Psoas muscle (tissue), 8 donors: ENCODE measurements around the gene SRRM3. TPM values are rescaled to one million over a fixed set of nuclear protein-coding genes. Genes with fewer than 3 reads are reported as not detected.
A peak's percentile ranks its signal among the peaks of the same experiment; 100 is the strongest.
"Not testable (repeated sequence)": the region's sequence is repeated elsewhere in the genome, so short reads cannot be mapped to it uniquely, and the experiment has no call there.

Experiments
- ATAC-seq, 4 donors: fragments of 200-7000 bp; cut with Tn5 transposase; one replicate each; pipeline ENCODE4 v1.9.1; 2020; ENCODE audit warnings: moderate library complexity in 3 of 4, mild to moderate bottlenecking in 2 of 4
- DNase-seq, 2 donors: peaks; one replicate each; pipeline ENCODE4 v3.0.0-alpha.2; 2020
- H3K27ac ChIP-seq: fragments of 200-600 bp; one replicate; pipeline ENCODE4 v1.8.0; 2022
- H3K27me3 ChIP-seq, 3 donors: fragments of 200-600 bp in 1 of 3; one replicate each; pipeline versions ENCODE4 v1.6.1 to v1.8.0; 2013 to 2022; ENCODE audit warnings: low read length in 2 of 3, mild to moderate bottlenecking in 2 of 3, moderate library complexity in 1 of 3; ENCODE audit not compliant: insufficient read depth in 3 of 3
- H3K36me3 ChIP-seq, 2 donors: fragments of 200-600 bp in 1 of 2; one replicate each; pipeline versions ENCODE4 v1.6.1 to v1.8.0; 2013 to 2022; ENCODE audit warnings: low read depth in 1 of 2, mild to moderate bottlenecking in 1 of 2, moderate library complexity in 1 of 2; ENCODE audit not compliant: insufficient read depth in 1 of 2
- H3K4me1 ChIP-seq: fragments of 200-600 bp; one replicate; pipeline ENCODE4 v1.8.0; 2022
- H3K4me3 ChIP-seq: fragments of 200-600 bp; one replicate; pipeline ENCODE4 v1.8.0; 2022; ENCODE audit warnings: mild to moderate bottlenecking
- H3K9me3 ChIP-seq: fragments of 200-600 bp; one replicate; pipeline ENCODE4 v1.8.0; 2022
- CTCF ChIP-seq: fragments of 200-600 bp; IDR thresholded peaks from one replicate; pipeline ENCODE4 v1.8.0; 2022; ENCODE audit warnings: antibody characterized with exemption
- WGBS, 3 donors: extraction: QIAGEN DNeasy Blood & Tissue Kit; methylation state at CpG; one replicate each; pipeline versions ENCODE4 v1.1.6 to v1.1.7; 2013; 5-methylcytosine and 5-hydroxymethylcytosine counted together
- intact Hi-C, 2 donors: fragments of 100-400 bp; cut with DNase I; formaldehyde crosslinking; loops; one replicate each; pipeline versions ENCODE4 v1.11.0 to v1.14.2; 2022
- polyA plus RNA-seq, 3 donors: library from polyadenylated mRNA; stranded (reverse); fragments of 200-250 nt; gene quantifications; one replicate each; pipeline ENCODE4 v1.2.3, GENCODE V29; 2013
- total RNA-seq, 4 donors: library from RNA; stranded (reverse); fragmentation: NEBNext Ultra II Directional in 2 of 4; extraction: Animal tissue kit (Norgen Biotek cat#: 25700) in 2 of 4; gene quantifications; one replicate each; pipeline versions ENCODE4 v1.2.1 to v1.2.4, GENCODE V29; 2021 to 2023
- donor health status: healthy with polysubstance abuse.
- donor health status: DM: no; HTN: no; CAD: no; lungs with moderate emphysema.
- donor health status: Bipolar disorder and iron deficiency.
- donor health status: healthy.
- donor health status: DM: yes; HTN: yes; CAD: no.
- donor health status: DM: no; HTN: no; CAD: no.
- donor health status: DM: no; HTN: no; CAD: no.
- donor health status: DM: yes; HTN: yes; CAD: no.

SRRM3 gene
- total and polyA plus RNA-seq, 7 donors, result 0.48 to 5.4 (median 0.69) TPM

GRCh38 chr7:76285604-76286374, 84.1 kb downstream of the SRRM3 start:
- TF ChIP-seq CTCF, result no peak
- no peak overlapping the region for H3K4me3 ChIP-seq
- no peak overlapping the region for H3K27ac ChIP-seq
- DNase-seq (no peak), ATAC-seq (no peak)
- peaks cover 0 to 24% (median 9%) of the 10 kb centered on the region in 3 donors for H3K27me3 ChIP-seq
- no peaks in the 10 kb centered on the region for H3K9me3 ChIP-seq
- intact Hi-C loops, result loop anchor here in 1 of 2 donors (2.0 kb wide), 1 partner anchor 107 kb away; no protein-coding TSS in a partner anchor
- H3K4me1 ChIP-seq, result no peaks in the 10 kb centered on the region
- no peaks in the 10 kb centered on the region for H3K36me3 ChIP-seq
- 80 to 82% (median 81%) methylated on average over 28 to 29 of the region's 29 CpGs for WGBS, 3 donors

DNA sequence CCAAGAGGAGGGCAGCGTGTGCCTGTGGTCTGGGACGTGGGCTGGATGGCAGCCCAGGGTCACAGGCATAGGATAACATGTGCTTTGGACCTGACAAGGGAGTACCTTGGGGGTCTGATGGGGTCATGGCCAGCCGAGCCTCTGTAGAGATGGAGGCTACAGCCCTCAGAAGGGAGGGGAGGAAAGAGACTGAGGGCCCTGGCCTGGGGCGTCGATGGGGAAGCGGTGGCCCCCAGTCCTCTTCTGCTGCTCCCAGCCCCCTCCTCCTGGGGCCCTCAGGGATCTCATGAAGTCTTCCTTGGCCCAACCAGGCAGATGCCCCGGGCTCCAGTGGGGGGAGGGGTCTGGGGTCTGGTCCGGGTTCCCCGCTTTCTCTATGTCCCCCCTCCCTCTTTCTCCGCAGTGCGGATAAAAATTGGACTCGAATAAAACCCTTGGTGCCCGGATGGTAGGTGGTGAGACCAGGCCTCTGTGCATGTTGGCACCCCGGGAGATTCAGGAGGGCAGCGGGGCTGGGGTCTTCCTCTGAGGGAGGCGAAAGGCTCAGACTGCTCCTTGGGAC, 85.2 kb downstream of the SRRM3 start:
- no peak for ATAC-seq
- no peaks in the 10 kb centered on the region for H3K36me3 ChIP-seq
- H3K9me3 ChIP-seq, result no peaks in the 10 kb centered on the region
- peaks cover 0 to 19% (median 7%) of the 10 kb centered on the region in 3 donors for H3K27me3 ChIP-seq
- intact Hi-C loops, result no loop called here
- no peak for TF ChIP-seq CTCF
- H3K27ac ChIP-seq, result no peak overlapping the region
- H3K4me3 ChIP-seq, result no peak overlapping the region
- 86 to 89% (median 87%) methylated on average over 15 to 16 of the region's 16 CpGs for WGBS, 3 donors
- peaks cover 10% of the 10 kb centered on the region for H3K4me1 ChIP-seq
- no peak for DNase-seq

DNA sequence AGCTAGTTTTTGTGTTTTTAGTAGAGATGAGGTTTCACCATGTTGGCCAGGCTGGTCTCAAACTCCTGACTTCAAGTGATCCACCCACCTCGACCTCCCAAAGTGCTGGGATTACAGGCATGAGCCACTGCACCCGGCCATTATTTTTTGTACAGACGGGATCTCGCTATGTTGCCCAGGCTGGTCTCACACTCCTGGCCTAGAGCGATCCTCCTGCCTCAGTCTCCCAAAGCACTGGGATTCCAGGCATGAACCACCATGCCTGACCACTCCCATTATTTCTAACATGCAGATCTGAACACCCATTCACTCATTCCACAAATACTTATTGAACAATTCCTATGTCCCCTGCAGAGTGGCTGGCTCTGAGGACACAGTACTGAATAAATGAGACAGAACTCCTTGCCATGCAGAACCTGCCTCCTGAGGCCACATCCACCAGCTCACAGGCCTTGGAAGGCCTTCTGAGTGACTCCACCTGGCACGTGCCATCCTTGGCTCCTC, 89.2 kb downstream of the SRRM3 start:
- not testable (repeated sequence) for H3K4me3 ChIP-seq, DNase-seq, H3K27me3 ChIP-seq, H3K36me3 ChIP-seq, ATAC-seq, H3K9me3 ChIP-seq
- 82 to 90% (median 82%) methylated on average over 6 of the region's 6 CpGs for WGBS, 3 donors
- Histone ChIP-seq H3K27ac (peak overlapping the region; percentile 98), H3K4me1 (peaks cover 42% of the 10 kb centered on the region)
- intact Hi-C loops, result loop anchor here in 1 of 2 donors (1.0 kb wide), 1 partner anchor 23 kb away; no protein-coding TSS in a partner anchor

GRCh38 chr7:76291351-76292212, 89.9 kb downstream of the SRRM3 start:
- peak; percentile 57 to 70 (median 65) for ATAC-seq
- intact Hi-C loops, result loop anchor here (1.0 kb wide), 1 partner anchor 23 kb away; no protein-coding TSS in a partner anchor
- peak; percentile 99 for TF ChIP-seq CTCF
- 14 to 20% (median 17%) methylated on average over 30 of the region's 30 CpGs for WGBS, 3 donors
- Histone ChIP-seq H3K36me3 (no peaks in the 10 kb centered on the region), H3K27me3 (no peaks in the 10 kb centered on the region), H3K9me3 (no peaks in the 10 kb centered on the region), H3K4me3 (peak overlapping the region; percentile 63), H3K4me1 (peaks cover 49% of the 10 kb centered on the region), H3K27ac (peak overlapping the region; percentile 98)
- DNase-seq, result peak; percentile 93 to 96
